Measurements from ENCODE around the gene SYT1. TPM values are rescaled to one million over a fixed set of nuclear protein-coding genes. Genes with fewer than 3 reads are reported as not detected.

The SYT1 gene
- total and polyA plus RNA-seq, 2 experiments from 2014 or later = 48.7 to 51.7 TPM

DNA sequence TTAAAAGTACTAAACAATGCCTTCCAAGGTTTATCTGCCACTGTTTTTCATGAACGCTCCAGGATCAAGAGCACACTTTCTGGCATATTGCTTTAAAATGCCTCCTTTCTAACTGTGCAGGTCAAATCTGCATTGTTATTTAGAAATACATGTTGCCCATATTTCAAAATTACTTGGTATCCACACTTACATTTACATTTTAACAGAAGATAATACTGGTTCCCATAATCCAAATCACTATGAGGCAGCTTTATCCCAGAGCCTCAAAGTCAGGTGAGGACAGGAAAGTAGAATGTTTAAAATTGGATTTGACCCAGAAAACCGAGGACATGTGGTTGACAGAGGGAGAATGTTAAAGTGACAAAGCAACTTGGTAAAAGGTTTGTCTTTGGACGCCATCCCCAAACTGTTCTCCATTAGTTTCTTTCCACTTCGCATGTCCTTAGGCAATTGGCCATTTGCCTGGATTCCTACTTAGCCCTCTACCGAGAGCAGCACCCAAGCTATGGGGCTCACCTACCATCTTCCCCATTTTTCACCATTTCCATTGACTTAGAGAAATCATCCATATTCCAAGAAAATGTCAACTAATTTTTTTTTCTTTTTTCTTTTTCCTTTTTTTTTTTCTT is 473.2 kb downstream of the SYT1 start:
- H3K36me3 ChIP-seq (ENCODE audit: insufficient read depth) = no peaks in the 10 kb centered on the region
- Mint-ChIP-seq H3K27ac (no peak overlapping the region), H3K9me3 (peaks cover 8% of the 10 kb centered on the region; the same call in 2 of the 3 replicates), H3K27me3 (ENCODE audit: insufficient read depth, low read depth, poor library complexity) (peaks cover 1% of the 10 kb centered on the region), H3K4me1 (peaks cover 6% of the 10 kb centered on the region), H3K4me3 (no peak overlapping the region), H3K36me3 (ENCODE audit: low read depth) (peaks cover 20% of the 10 kb centered on the region)
- no peak overlapping the region for H2AFZ ChIP-seq
- H3K79me2 ChIP-seq (replicated peaks; ENCODE audit: insufficient read depth) = no peaks in the 10 kb centered on the region; the same call in 1 of the 2 replicates
- DNase-seq (ENCODE audit: low spot score) = no peak
- no peaks in the 10 kb centered on the region for H3K27me3 ChIP-seq (ENCODE audit: insufficient read depth)
- no peak overlapping the region for H3K27ac ChIP-seq (ENCODE audit: low read depth)
- no peak for ATAC-seq
- H3F3A ChIP-seq (replicated peaks; ENCODE audit: low read depth) = no peaks in the 10 kb centered on the region
- TF ChIP-seq CREB1 (CRISPR knock-in tag; IDR thresholded peaks at IDR 0.05; ENCODE audit: low read depth) = no peak
- no peak for TF ChIP-seq POLR2AphosphoS5 (IDR thresholded peaks at IDR 0.05; ENCODE audit: low read depth)
- TF ChIP-seq NANOG (IDR thresholded peaks at IDR 0.05; ENCODE audit: borderline replicate concordance) = no peak
- peaks cover 13% of the 10 kb centered on the region for H3K4me1 ChIP-seq (ENCODE audit: insufficient read depth)
- H3K9me2 ChIP-seq (ENCODE audit: insufficient read depth) = no peaks in the 10 kb centered on the region
- no peak overlapping the region for H3K4me2 ChIP-seq
- no peak overlapping the region for H3K4me3 ChIP-seq
- H4K20me1 ChIP-seq (replicated peaks; ENCODE audit: insufficient read depth) = no peaks in the 10 kb centered on the region

- Histone ChIP-seq H3K4me2 (no peak overlapping the region), H3K9me2 (ENCODE audit: insufficient read depth) (no peaks in the 10 kb centered on the region), H4K20me1 (replicated peaks; ENCODE audit: insufficient read depth) (no peaks in the 10 kb centered on the region), H3K27ac (ENCODE audit: low read depth) (no peak overlapping the region), H3F3A (replicated peaks; ENCODE audit: low read depth) (0 out of 2 replicates have a peak, but pooled peaks cover 5% of the 10 kb centered on the region), H3K27me3 (ENCODE audit: insufficient read depth) (no peaks in the 10 kb centered on the region), H3K4me1 (ENCODE audit: insufficient read depth) (no peaks in the 10 kb centered on the region), H3K36me3 (ENCODE audit: insufficient read depth) (no peaks in the 10 kb centered on the region), H3K4me3 (no peak overlapping the region), H3K79me2 (replicated peaks; ENCODE audit: insufficient read depth) (no peaks in the 10 kb centered on the region; the same call in 1 of the 2 replicates), H2AFZ (no peak overlapping the region)
- Mint-ChIP-seq H3K27me3 (ENCODE audit: insufficient read depth, low read depth, poor library complexity) (no peaks in the 10 kb centered on the region), H3K4me1 (no peaks in the 10 kb centered on the region), H3K9me3 (no peaks in the 10 kb centered on the region; the same call in 2 of the 3 replicates), H3K27ac (no peak overlapping the region), H3K36me3 (ENCODE audit: low read depth) (peaks cover 2% of the 10 kb centered on the region; the same call in 2 of the 3 replicates), H3K4me3 (no peak overlapping the region)
- ATAC-seq (peak; percentile 100), DNase-seq (ENCODE audit: low spot score) (peak; percentile 85)
- TF ChIP-seq NANOG (IDR thresholded peaks at IDR 0.05; ENCODE audit: borderline replicate concordance) (no peak), ZNF114 (CRISPR knock-in tag; IDR thresholded peaks at IDR 0.05) (no peak), JUNB (IDR thresholded peaks at IDR 0.05; ENCODE audit: unreplicated experiment) (no peak), POLR2AphosphoS5 (IDR thresholded peaks at IDR 0.05; ENCODE audit: low read depth) (no peak), CREB1 (CRISPR knock-in tag; IDR thresholded peaks at IDR 0.05; ENCODE audit: low read depth) (no peak), CTCF (conservative IDR thresholded peaks at IDR 0.05; ENCODE audit: low read depth in 2 of 2) (peak; percentile 89 to 95), ZNF331 (CRISPR knock-in tag; IDR thresholded peaks at IDR 0.05; ENCODE audit: low read depth) (no peak)
Observed at GRCh38 chr12:79344855-79345847, 480.6 kb downstream of the SYT1 start.
